Left renal pelvis (tissue), 4 donors: Measurements from ENCODE around the gene TANGO2. TPM values are rescaled to one million over a fixed set of nuclear protein-coding genes. Genes with fewer than 3 reads are reported as not detected.
"Not testable (repeated sequence)": the region's sequence is repeated elsewhere in the genome, so short reads cannot be mapped to it uniquely, and the experiment has no call there.

Source experiments
- DNase-seq, 4 donors: peaks; one replicate each; pipeline ENCODE4 v3.0.0-alpha.2; 2013; ENCODE audit warnings: low read depth in 4 of 4, low spot score in 3 of 4
- polyA plus RNA-seq, 4 donors: library from polyadenylated mRNA; unstranded; fragments of 120-200 nt; gene quantifications; one replicate each; pipeline ENCODE4 v1.2.1, GENCODE V29; 2013; ENCODE audit not compliant: insufficient read length in 4 of 4

The TANGO2 gene
- polyA plus RNA-seq, 4 donors: 8.9 to 14.6 (median 11.4) TPM

DNA sequence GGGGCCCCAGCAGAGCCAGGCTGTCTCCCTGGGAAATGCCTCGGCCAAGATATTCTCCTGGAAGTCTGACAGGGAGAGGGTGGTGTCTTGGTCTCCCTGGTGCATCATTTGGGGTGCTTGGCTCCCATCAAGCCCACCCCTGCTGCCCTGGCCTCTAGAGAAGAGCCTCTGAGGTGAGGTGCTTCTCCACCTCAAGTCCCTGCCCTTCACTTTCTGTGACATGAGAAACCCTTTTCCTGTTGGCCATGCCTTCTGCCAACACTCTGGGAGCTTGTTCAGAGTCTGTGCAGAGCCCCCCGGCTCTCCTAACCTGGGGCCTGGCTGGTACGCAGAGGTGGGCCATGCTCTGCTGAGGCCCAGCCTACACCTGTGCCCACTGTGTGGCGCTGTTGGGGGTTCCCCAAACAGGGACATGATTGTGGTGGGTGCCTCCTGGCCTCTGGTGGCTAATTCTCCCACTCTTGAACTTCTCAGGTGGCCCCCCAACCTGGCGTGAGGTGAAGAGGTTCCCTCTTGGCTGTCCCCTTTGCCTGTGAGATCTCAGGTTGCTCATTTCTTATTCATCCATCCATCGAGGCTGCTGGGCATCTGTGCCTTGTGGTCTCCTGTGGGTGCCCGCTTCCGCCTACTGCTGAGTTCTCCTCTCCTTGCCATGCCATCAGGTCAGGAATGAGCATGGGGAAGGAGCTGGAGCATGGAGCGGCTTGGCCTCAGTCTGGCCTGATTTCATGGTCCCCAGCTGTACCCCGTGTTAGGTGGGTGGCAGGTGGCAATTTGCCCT, 40.0 kb downstream of the TANGO2 start:
- no peak for DNase-seq

DNA sequence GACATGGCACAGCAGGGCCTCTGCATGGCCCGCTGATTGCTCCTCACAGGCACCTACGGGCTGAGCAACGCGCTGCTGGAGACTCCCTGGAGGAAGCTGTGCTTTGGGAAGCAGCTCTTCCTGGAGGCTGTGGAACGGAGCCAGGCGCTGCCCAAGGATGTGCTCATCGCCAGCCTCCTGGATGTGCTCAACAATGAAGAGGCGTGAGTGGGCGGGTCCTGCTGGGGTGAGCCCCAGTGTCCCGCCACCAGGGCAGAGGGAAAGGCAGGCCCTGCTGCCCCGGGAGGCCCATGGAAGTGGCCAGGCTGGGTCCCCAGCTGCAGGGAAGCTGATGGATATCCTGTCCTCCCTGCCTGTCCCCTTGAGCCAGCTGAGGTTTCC, 40.6 kb downstream of the TANGO2 start:
- DNase-seq: no peak

DNA sequence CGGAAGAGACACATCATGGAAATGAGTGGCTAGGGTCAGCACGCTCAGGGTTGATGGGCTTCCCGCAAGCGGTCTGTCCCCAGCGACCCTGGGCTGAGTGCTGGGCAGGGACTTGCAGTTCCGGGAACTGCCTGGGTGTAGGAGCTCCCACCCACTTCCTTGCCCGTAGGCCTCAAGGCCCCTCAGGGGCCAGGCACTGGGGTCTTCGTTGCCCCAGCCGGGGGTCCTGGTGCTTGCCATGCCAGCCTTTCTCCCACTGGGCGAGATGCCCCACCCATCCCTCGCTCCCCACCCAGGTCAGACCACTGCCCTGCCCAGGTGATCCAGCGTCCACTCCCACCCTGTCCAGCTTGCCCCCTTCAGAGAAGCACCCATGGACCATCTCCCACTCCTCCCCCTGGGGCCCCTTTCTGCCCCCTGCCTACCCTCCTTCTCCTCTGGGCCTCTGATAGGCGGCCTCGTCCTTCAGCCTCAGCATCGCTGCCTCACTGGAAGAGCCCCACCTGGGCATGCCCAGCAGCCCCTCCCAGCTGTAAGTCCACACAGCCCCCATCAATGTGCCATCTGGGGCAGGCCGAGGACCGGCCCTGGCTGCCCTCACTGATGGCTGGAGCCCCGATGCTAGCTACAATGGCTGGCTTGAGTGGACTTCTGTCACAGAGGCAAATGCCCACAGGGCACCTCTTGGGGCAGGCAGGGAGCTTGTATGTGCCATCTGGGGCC, 41.3 kb downstream of the TANGO2 start:
- no peak for DNase-seq

GRCh38 chr22:20062766-20063083, 41.8 kb downstream of the TANGO2 start:
- DNase-seq: no peak

DNA sequence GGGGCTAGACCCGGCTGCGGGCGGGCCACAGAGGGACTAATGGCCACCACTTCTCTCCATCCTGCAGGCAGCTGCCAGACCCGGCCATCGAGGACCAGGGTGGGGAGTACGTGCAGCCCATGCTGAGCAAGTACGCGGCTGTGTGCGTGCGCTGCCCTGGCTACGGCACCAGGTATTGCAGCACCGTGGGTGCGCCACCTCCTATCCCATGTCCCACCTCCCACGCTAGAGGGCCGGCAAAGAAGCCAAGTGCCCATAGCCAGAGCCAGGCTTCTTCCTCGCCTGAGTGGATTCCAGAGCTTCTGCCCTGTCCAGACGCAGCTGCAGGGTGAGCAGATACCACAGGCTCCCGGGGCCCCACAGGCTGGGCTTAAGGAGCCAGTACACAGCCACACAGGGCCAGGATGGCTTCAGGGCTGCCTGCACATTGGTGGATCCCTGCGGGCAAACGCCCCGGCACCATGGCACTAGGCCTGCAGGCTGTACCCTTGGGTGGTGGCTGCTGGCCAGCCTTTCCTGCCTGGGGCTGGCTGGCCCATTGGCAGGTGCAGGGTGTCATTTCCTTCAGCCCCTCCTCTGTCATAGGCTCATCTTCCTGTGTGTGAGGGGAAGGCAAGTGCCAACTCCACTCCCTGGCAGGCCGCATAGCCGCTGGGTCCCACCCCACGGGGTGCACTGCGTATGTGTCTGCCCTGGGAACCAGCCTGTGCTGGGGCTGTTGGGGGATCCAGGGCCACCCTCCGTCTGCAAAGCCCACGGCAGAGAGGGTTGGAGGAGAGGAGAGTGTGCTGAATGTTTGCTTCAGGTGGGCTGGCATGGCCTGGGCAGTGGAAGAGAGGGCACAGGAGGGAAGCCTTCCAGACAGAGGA, 42.6 kb downstream of the TANGO2 start:
- DNase-seq: no peak

- no peak for DNase-seq
Measured at GRCh38 chr22:20064140-20064480, 43.2 kb downstream of the TANGO2 start.

- no peak for DNase-seq
Measured at GRCh38 chr22:20064545-20065262, 43.8 kb downstream of the TANGO2 start.

GRCh38 chr22:20065896-20066616, 45.1 kb downstream of the TANGO2 start:
- DNase-seq: no peak

- no peak for DNase-seq
Measured at GRCh38 chr22:20066617-20067383, 45.9 kb downstream of the TANGO2 start.

GRCh38 chr22:20067384-20067682, 46.4 kb downstream of the TANGO2 start:
- DNase-seq: not testable (repeated sequence)

DNA sequence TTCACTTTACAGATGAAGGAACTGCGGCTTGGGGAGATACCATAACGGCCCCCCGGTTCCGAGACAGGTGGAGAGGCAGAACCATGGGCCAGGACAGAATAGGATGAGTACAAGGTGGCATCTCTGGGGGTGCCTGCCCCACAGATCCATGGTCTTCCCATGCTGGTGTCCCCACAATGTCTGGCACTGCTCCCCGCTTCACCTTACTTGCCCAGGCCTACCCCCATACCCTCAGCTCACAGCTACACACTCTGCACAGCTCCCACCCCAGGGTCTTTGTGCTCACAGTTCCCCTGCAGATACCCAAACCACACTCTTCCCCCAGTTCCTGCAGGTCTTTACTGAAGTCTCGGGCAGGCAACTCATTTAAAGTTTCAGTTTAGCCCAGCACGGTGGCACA, 47.7 kb downstream of the TANGO2 start:
- DNase-seq: no peak

GRCh38 chr22:20069331-20070042, 48.6 kb downstream of the TANGO2 start:
- no peak for DNase-seq

GRCh38 chr22:20071524-20071972, 50.6 kb downstream of the TANGO2 start:
- DNase-seq: no peak

DNA sequence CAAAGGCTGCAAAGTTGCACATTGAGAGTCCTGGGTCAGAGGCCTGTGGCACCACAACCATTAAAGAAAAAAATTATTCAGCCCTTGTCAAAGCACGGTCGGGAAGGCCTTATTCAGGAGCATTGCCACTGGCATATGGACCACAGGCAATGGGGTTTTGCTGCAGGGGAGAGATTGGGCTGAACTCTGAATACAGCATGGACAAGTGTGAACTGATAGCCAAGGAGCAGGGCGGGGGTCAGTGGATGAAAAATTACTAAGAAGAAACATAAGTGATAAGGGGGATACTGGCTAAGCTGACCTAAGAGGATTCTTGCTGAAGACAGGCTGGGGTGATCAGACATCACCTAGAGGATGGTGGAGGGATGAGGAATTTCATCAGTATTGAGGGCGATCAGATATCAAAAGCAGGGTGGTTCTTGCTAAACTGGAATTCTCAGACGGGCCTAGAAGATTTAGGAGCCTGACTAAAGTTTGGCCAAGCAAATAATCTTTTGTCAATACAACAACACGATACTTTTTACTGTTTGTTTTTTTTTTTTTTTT, 55.8 kb downstream of the TANGO2 start:
- no peak for DNase-seq

GRCh38 chr22:20079745-20080444, 59.0 kb downstream of the TANGO2 start, which contains the start of gene DGCR8:
Gene DGCR8, plus strand, starts transcription at chr22:20080241. Its CDS starts 5,723 bp downstream, at chr22:20085964.
- DNase-seq: peak; percentile 87 to 95 (median 92)

DNA sequence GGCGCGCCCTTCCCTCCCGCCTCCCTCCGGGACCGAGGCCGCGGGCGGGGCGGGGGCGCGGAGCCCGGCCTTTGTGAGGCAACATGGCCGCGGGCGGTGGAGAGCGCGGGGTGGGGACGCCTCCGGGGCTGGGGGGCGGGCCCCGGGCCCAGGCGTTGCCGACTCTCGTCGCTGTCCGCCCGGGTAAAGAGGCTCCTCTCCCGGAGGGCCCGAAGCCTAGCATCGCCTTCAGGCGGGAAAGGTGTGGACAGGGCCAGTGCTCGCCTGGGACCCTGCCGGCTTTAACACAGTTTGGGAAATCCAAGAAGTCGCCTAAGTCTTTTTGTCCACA, 59.5 kb downstream of the TANGO2 start:
- DNase-seq: peak in 1 of 4 donors; percentile 8

DNA sequence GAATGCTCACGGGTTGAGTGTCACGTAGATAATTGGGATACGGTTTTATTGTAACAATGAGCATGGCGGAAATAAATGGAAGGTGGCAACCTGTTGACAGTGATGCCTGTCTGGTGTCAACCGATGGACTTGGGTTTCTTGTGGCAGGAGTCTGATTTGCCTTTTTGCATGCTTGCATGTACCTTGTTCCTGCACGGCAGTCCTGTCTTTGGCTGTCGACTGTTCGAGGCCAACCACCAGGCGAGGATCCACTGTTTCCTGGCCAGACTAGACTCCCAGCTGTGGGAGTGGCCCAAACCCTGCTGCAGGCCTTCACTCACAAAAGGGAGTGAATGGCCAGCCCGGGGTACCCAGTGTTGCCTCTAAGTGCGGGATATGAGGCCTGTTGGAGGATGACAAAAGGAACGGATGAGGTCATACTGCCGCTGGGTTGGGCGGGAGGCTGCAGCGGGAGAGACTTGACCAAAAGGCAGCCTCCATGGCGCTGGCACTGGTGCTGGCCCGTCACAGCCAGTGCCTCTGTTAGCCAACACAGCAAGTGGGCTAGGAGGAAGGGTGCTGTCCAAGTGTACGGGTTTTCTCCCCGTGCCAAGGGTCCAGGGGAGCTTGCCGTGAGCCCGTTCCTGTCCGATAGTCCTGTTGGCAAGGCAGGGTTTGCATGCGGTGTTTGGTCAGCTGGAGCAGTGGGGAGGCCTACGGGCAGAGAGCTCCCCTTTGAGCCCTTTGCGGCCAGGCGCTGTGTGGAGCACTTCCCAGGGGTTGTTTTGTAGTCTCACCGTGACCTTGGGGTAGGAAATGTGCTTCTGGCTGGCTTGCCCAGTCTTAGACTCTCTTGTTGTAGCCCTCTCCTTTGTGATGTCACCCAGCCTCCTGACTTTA, 60.1 kb downstream of the TANGO2 start:
- DNase-seq: peak in 1 of 4 donors; percentile 5
